ENCODE results near the gene ADAMTS10. TPM values are rescaled to one million over a fixed set of nuclear protein-coding genes. Genes with fewer than 3 reads are reported as not detected.
A peak's percentile ranks its signal among the peaks of the same experiment; 100 is the strongest.

Gene ADAMTS10
- total and polyA plus RNA-seq, 2 of the 13 experiments (the other 11 are each of a cell fraction or from before 2014, with no cell fraction given), result 0.49 to 1.7 TPM

- no peak for TF ChIP-seq HNRNPH1 (optimal IDR thresholded peaks at IDR 0.05; ENCODE audit: low read depth, low read length)
- no peak for TF ChIP-seq SRSF1 (optimal IDR thresholded peaks at IDR 0.05; ENCODE audit: low read depth, low read length)
- TF ChIP-seq ZNF256 (CRISPR knock-in tag; conservative IDR thresholded peaks at IDR 0.05), result no peak
- no peak for TF ChIP-seq PRMT3 (CRISPR knock-in tag; IDR thresholded peaks at IDR 0.05; ENCODE audit: borderline replicate concordance, low read depth)
- no peak for TF ChIP-seq ATF7 (IDR thresholded peaks at IDR 0.05)
- no peak for TF ChIP-seq ATF7 (CRISPR knock-in tag; IDR thresholded peaks at IDR 0.05)
- no peak for TF ChIP-seq NFIB (CRISPR knock-in tag; IDR thresholded peaks at IDR 0.05; ENCODE audit: borderline replicate concordance)
- no peak for TF ChIP-seq ZBTB44 (CRISPR knock-in tag; IDR thresholded peaks at IDR 0.05)
- TF ChIP-seq ZNF687 (CRISPR knock-in tag; IDR thresholded peaks at IDR 0.05), result peak; percentile 54; the same call in 1 of the 2 replicates
- TF ChIP-seq ZNF512B (CRISPR knock-in tag; IDR thresholded peaks at IDR 0.05; ENCODE audit: borderline replicate concordance), result no peak
- TF ChIP-seq ZMYM4 (CRISPR knock-in tag; IDR thresholded peaks at IDR 0.05), result peak; percentile 43; the same call in 1 of the 2 replicates
- no peak for TF ChIP-seq PAF1 (CRISPR knock-in tag; IDR thresholded peaks at IDR 0.05)
- TF ChIP-seq MZF1 (CRISPR knock-in tag; IDR thresholded peaks at IDR 0.05; ENCODE audit: borderline replicate concordance), result no peak
- TF ChIP-seq ZSCAN29 (CRISPR knock-in tag; conservative IDR thresholded peaks at IDR 0.05), result no peak
- TF ChIP-seq ZNF562 (CRISPR knock-in tag; IDR thresholded peaks at IDR 0.05; ENCODE audit: borderline replicate concordance), result no peak
- TF ChIP-seq PAXIP1 (CRISPR knock-in tag; conservative IDR thresholded peaks at IDR 0.05), result no peak
- TF ChIP-seq ZFY (CRISPR knock-in tag; IDR thresholded peaks at IDR 0.05), result peak; percentile 83
These were observed 1.1 kb downstream of the ADAMTS10 start (continued) for GRCh38 chr19:8609279-8610040.

Data from HepG2 (cell line).